LNCaP clone FGC (cell line): Measurements from ENCODE around the gene KDM6A.
"Not testable (repeated sequence)": the region's sequence is repeated elsewhere in the genome, so short reads cannot be mapped to it uniquely, and the experiment has no call there.

Experiments used
- DNase-seq: peaks from one replicate; pipeline ENCODE4 v3.0.0-alpha.2; 2011; ENCODE audit warnings: low read depth
- H3K4me3 ChIP-seq: 2 replicates; pipeline ENCODE4 v1.5.1; 2011; ENCODE audit warnings: mild to moderate bottlenecking, low read depth, low read length, control low read depth
- CTCF ChIP-seq: IDR thresholded peaks from 2 replicates; pipeline ENCODE4 v1.5.1; 2012; ENCODE audit warnings: mild to moderate bottlenecking; ENCODE audit not compliant: control insufficient read depth, insufficient read depth; ENCODE audit errors: extremely low read depth

Gene KDM6A

GRCh38 chrX:44889824-44890223 lies 16.8 kb downstream of the KDM6A start:
- no peak for TF ChIP-seq CTCF
- peak overlapping the region; percentile 2; the same call in 1 of the 2 replicates for H3K4me3 ChIP-seq
- no peak for DNase-seq

DNA sequence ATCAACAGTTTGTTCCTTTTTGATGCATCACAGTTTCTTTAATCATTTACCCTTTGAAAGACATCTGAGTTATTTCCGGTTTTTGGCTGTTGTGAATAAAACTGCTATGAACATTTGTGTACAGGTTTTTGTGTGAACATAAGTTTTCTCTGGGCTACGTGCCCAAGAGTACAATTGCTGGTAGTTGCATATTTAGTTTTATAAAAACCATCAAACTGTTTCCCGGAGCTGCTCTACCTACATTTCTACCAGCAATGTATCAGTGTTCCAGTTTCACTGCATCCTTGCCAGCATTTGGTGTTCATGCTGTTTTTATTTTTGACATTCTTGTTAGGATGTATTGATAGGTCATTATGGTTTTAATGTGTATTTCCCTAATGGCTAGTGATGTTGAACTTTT lies 17.3 kb downstream of the KDM6A start:
- peak overlapping the region; percentile 40 for H3K4me3 ChIP-seq
- TF ChIP-seq CTCF = no peak
- no peak for DNase-seq

GRCh38 chrX:44890687-44891086 lies 17.7 kb downstream of the KDM6A start:
- not testable (repeated sequence) for DNase-seq
- H3K4me3 ChIP-seq = peak overlapping the region; percentile 40

GRCh38 chrX:44891642-44892041 lies 18.7 kb downstream of the KDM6A start:
- no peak for TF ChIP-seq CTCF

DNA sequence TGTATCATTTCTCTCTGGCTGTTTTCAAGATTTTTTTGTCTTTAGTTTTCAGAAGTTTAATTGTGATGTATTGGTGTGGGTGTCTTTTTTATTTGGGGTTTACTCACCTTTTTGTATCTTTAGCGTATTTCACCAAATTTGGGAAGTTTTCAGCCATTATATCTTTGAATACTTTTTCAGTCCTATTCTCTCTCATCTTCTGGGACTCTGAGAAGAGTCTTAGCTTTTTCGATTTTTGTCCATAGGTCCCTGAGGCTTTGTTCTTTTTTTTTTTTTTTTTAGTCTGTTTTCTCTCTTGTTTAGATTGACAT lies 23.8 kb downstream of the KDM6A start:
- DNase-seq = no peak
- TF ChIP-seq CTCF = no peak
- peak overlapping the region; percentile 9; the same call in 1 of the 2 replicates for H3K4me3 ChIP-seq

More at GRCh38 chrX:44891642-44892041, 18.7 kb downstream of the KDM6A start:
- peak; percentile 89 for DNase-seq
- H3K4me3 ChIP-seq = peak overlapping the region; percentile 45

DNA sequence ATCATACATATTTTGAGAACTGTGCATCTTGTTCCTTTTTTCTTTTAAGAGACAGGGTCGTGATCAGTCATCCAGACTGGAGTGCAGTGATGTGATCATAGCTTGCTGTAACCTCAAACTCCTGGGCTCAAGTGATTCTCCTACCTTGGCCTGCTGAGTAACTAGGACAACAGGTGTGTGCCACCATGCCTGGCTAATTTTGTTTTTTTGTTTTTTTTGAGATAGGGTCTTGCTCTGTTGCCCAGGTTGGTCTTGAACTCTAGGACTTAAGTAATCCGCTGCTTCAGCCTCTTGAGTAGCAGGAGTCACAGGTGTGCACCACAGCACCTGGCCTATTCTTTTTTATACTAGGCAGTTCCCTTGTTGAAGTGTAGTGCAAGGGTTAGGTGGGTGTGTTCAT lies 24.6 kb downstream of the KDM6A start:
- no peak for DNase-seq
- TF ChIP-seq CTCF = no peak
- peak overlapping the region; percentile 43 for H3K4me3 ChIP-seq

- DNase-seq = no peak
- no peak for TF ChIP-seq CTCF
- peak overlapping the region; percentile 43 for H3K4me3 ChIP-seq
Observed at GRCh38 chrX:44898411-44899221, 25.6 kb downstream of the KDM6A start.
